Neural progenitor cell (in vitro differentiated cells): Measurements from ENCODE around the gene GRAMD2A. TPM values are rescaled to one million over a fixed set of nuclear protein-coding genes. Genes with fewer than 3 reads are reported as not detected.
"Not testable (repeated sequence)": the region's sequence is repeated elsewhere in the genome, so short reads cannot be mapped to it uniquely, and the experiment has no call there.

Source experiments
- DNase-seq: peaks from one replicate; pipeline ENCODE4 v3.0.0-alpha.2; 2016; ENCODE audit warnings: low spot score
- H2AFZ ChIP-seq: fragments of 200-600 bp; sonication (generic); replicated peaks from 2 replicates; pipeline ENCODE4 v1.6.1; 2016; ENCODE audit warnings: antibody characterized with exemption
- H3F3A ChIP-seq: fragments of 200-600 bp; sonication (generic); 2 replicates; pipeline ENCODE4 v1.6.1; 2016; ENCODE audit warnings: antibody characterized with exemption, low read depth
- H3K27ac ChIP-seq: fragments of 200-600 bp; sonication (generic); 2 replicates; pipeline ENCODE4 v1.5.1; 2016; ENCODE audit warnings: mild to moderate bottlenecking
- H3K27me3 ChIP-seq: fragments of 200-600 bp; sonication (generic); 2 replicates; pipeline ENCODE4 v1.6.1; 2016; ENCODE audit warnings: mild to moderate bottlenecking, moderate library complexity
- H3K36me3 ChIP-seq: fragments of 200-600 bp; sonication (generic); 2 replicates; pipeline ENCODE4 v1.5.1; 2016
- H3K4me1 ChIP-seq: fragments of 200-600 bp; sonication (generic); 2 replicates; pipeline ENCODE4 v1.6.1; 2016; ENCODE audit warnings: mixed run types
- H3K4me2 ChIP-seq: fragments of 200-600 bp; sonication (generic); 2 replicates; pipeline ENCODE4 v1.6.1; 2016
- H3K4me3 ChIP-seq: fragments of 200-600 bp; sonication (generic); 2 replicates; pipeline ENCODE4 v1.5.1; 2016
- H3K79me2 ChIP-seq: fragments of 200-600 bp; sonication (generic); 2 replicates; pipeline ENCODE4 v1.6.1; 2016; ENCODE audit warnings: low read depth
- H3K9ac ChIP-seq: fragments of 200-600 bp; sonication (generic); 2 replicates; pipeline ENCODE4 v1.6.1; 2016
- H3K9me3 ChIP-seq: fragments of 200-600 bp; sonication (generic); 2 replicates; pipeline ENCODE4 v1.5.1; 2016; ENCODE audit warnings: low read depth
- H4K20me1 ChIP-seq: fragments of 200-600 bp; sonication (generic); 2 replicates; pipeline ENCODE4 v1.6.1; 2016; ENCODE audit warnings: low read depth
- H3K27ac Mint-ChIP-seq: 3 replicates; pipeline ENCODE4 v1.8.0; 2021; ENCODE audit warnings: mixed read lengths
- H3K27me3 Mint-ChIP-seq: 2 replicates; pipeline ENCODE4 v1.8.0; 2022; ENCODE audit warnings: low read depth, mild to moderate bottlenecking, inconsistent platforms, moderate library complexity, mixed read lengths; ENCODE audit not compliant: insufficient read depth
- H3K36me3 Mint-ChIP-seq: 3 replicates; pipeline ENCODE4 v1.8.0; 2021; ENCODE audit warnings: mixed read lengths
- H3K4me1 Mint-ChIP-seq: 3 replicates; pipeline ENCODE4 v1.8.0; 2021; ENCODE audit warnings: mixed read lengths
- H3K4me3 Mint-ChIP-seq: 3 replicates; pipeline ENCODE4 v1.8.0; 2021; ENCODE audit warnings: mild to moderate bottlenecking, moderate library complexity, mixed read lengths
- H3K9me3 Mint-ChIP-seq: 3 replicates; pipeline ENCODE4 v1.8.0; 2020; ENCODE audit warnings: mixed read lengths
- CTCF ChIP-seq: fragments of 200-600 bp; sonication (generic); IDR thresholded peaks from 2 replicates; pipeline ENCODE4 v1.5.1; 2017; ENCODE audit warnings: antibody characterized with exemption, mild to moderate bottlenecking
- EZH2 ChIP-seq: fragments of 200-600 bp; sonication (generic); IDR thresholded peaks from 2 replicates; pipeline ENCODE4 v1.6.1; 2017; ENCODE audit warnings: antibody characterized with exemption, mild to moderate bottlenecking, moderate library complexity
- EZH2phosphoT487 ChIP-seq: fragments of 200-600 bp; sonication (generic); IDR thresholded peaks from 2 replicates; pipeline ENCODE4 v1.6.1; 2017; ENCODE audit warnings: antibody characterized with exemption
- total RNA-seq: library from RNA; depleted of rRNA; stranded (reverse); fragments of >200 nt; gene quantifications from 2 replicates; pipeline ENCODE4 v1.2.3, GENCODE V29; 2015; ENCODE audit warnings: low replicate concordance

Gene GRAMD2A
- total RNA-seq, 1 donor from 2014 or later = 0.43 TPM

- Mint-ChIP-seq H3K27ac (peak overlapping the region; percentile 38), H3K4me1 (peaks cover 18% of the 10 kb centered on the region), H3K27me3 (peaks cover 8% of the 10 kb centered on the region), H3K9me3 (no peaks in the 10 kb centered on the region), H3K36me3 (no peaks in the 10 kb centered on the region), H3K4me3 (no peak overlapping the region)
- no peaks in the 10 kb centered on the region for H4K20me1 ChIP-seq
- no peaks in the 10 kb centered on the region for H3K27me3 ChIP-seq
- no peaks in the 10 kb centered on the region for H3K9me3 ChIP-seq
- H3K4me3 ChIP-seq = no peak overlapping the region
- peaks cover 5% of the 10 kb centered on the region for H3K4me1 ChIP-seq
- H3K4me2 ChIP-seq = no peak overlapping the region
- H3K9ac ChIP-seq = no peak overlapping the region
- DNase-seq = no peak
- H3F3A ChIP-seq = no peaks in the 10 kb centered on the region
- no peaks in the 10 kb centered on the region for H3K79me2 ChIP-seq
- H2AFZ ChIP-seq = no peak overlapping the region
- TF ChIP-seq EZH2 = no peak
- TF ChIP-seq EZH2phosphoT487 = no peak
- no peak for TF ChIP-seq CTCF
- H3K27ac ChIP-seq = no peak overlapping the region
- no peaks in the 10 kb centered on the region for H3K36me3 ChIP-seq
Observed at GRCh38 chr15:72173864-72174550, 23.6 kb downstream of the GRAMD2A start.

GRCh38 chr15:72173401-72173800 lies 24.2 kb downstream of the GRAMD2A start:
- no peaks in the 10 kb centered on the region for H3K27me3 ChIP-seq
- H2AFZ ChIP-seq = no peak overlapping the region
- H3K9me3 ChIP-seq = no peaks in the 10 kb centered on the region
- no peaks in the 10 kb centered on the region for H4K20me1 ChIP-seq
- H3K4me1 ChIP-seq = peaks cover 5% of the 10 kb centered on the region
- no peak for DNase-seq
- Mint-ChIP-seq H3K27ac (no peak overlapping the region), H3K4me1 (peaks cover 15% of the 10 kb centered on the region), H3K4me3 (no peak overlapping the region), H3K36me3 (no peaks in the 10 kb centered on the region), H3K9me3 (no peaks in the 10 kb centered on the region), H3K27me3 (peaks cover 8% of the 10 kb centered on the region)
- no peak overlapping the region for H3K9ac ChIP-seq
- TF ChIP-seq EZH2phosphoT487 (no peak), EZH2 (no peak), CTCF (no peak)
- H3K27ac ChIP-seq = no peak overlapping the region
- no peak overlapping the region for H3K4me2 ChIP-seq
- H3K36me3 ChIP-seq = no peaks in the 10 kb centered on the region
- H3K79me2 ChIP-seq = no peaks in the 10 kb centered on the region
- no peaks in the 10 kb centered on the region for H3F3A ChIP-seq
- no peak overlapping the region for H3K4me3 ChIP-seq

- no peak for DNase-seq
- Mint-ChIP-seq H3K36me3 (no peaks in the 10 kb centered on the region), H3K4me1 (peaks cover 18% of the 10 kb centered on the region), H3K4me3 (no peak overlapping the region), H3K27ac (peak overlapping the region; percentile 53), H3K27me3 (peaks cover 11% of the 10 kb centered on the region), H3K9me3 (no peaks in the 10 kb centered on the region)
- Histone ChIP-seq H3K27me3 (no peaks in the 10 kb centered on the region), H3K4me3 (no peak overlapping the region), H3K79me2 (no peaks in the 10 kb centered on the region), H2AFZ (no peak overlapping the region), H3K4me1 (peaks cover 5% of the 10 kb centered on the region), H3K27ac (no peak overlapping the region), H4K20me1 (no peaks in the 10 kb centered on the region), H3K36me3 (no peaks in the 10 kb centered on the region), H3K9ac (no peak overlapping the region), H3K9me3 (no peaks in the 10 kb centered on the region), H3F3A (no peaks in the 10 kb centered on the region), H3K4me2 (no peak overlapping the region)
- no peak for TF ChIP-seq EZH2phosphoT487
- no peak for TF ChIP-seq CTCF
- no peak for TF ChIP-seq EZH2
Observed at GRCh38 chr15:72172796-72173195, 24.8 kb downstream of the GRAMD2A start.

- not testable (repeated sequence) for H3K27ac ChIP-seq, H3K79me2 ChIP-seq, H3K27me3 ChIP-seq, H2AFZ ChIP-seq, H3K4me3 Mint-ChIP-seq, H3K4me2 ChIP-seq, H3K36me3 ChIP-seq, H3F3A ChIP-seq, DNase-seq, H4K20me1 ChIP-seq, H3K9me3 Mint-ChIP-seq, H3K4me3 ChIP-seq, H3K4me1 ChIP-seq, H3K36me3 Mint-ChIP-seq, H3K9me3 ChIP-seq, H3K27ac Mint-ChIP-seq, H3K9ac ChIP-seq
- H3K4me1 Mint-ChIP-seq = peaks cover 14% of the 10 kb centered on the region
- peaks cover 11% of the 10 kb centered on the region for H3K27me3 Mint-ChIP-seq
Observed at GRCh38 chr15:72171978-72172377, 25.6 kb downstream of the GRAMD2A start.
